Stomach (tissue), 4 donors: ENCODE measurements around the gene WFDC1.

ENCODE experiments used
- CTCF ChIP-seq, 7 experiments: fragments of 450-650 bp in 4 of 7; fragments of 200-600 bp in 3 of 7; sonication (generic) in 3 of 7; IDR thresholded peaks; one replicate each; pipeline ENCODE4 v1.5.1; 2016 to 2019; ENCODE audit warnings: antibody characterized with exemption in 7 of 7, control low read depth in 2 of 7, mild to moderate bottlenecking in 1 of 7
- EP300 ChIP-seq: sonication (generic); formaldehyde crosslinking; IDR thresholded peaks from one replicate; pipeline ENCODE4 v1.6.1; 2017; ENCODE audit warnings: antibody characterized with exemption
- POLR2A ChIP-seq, 4 donors: fragments of 450-650 bp; IDR thresholded peaks; one replicate each; pipeline ENCODE4 v1.6.1; 2016; ENCODE audit warnings: antibody characterized with exemption in 4 of 4, control low read depth in 2 of 4, mild to moderate bottlenecking in 1 of 4, moderate library complexity in 1 of 4
- POLR2AphosphoS5 ChIP-seq, 3 donors: sonication (generic); formaldehyde crosslinking; IDR thresholded peaks; one replicate each; pipeline ENCODE4 v1.6.1; 2016; ENCODE audit warnings: antibody characterized with exemption in 3 of 3

DNA sequence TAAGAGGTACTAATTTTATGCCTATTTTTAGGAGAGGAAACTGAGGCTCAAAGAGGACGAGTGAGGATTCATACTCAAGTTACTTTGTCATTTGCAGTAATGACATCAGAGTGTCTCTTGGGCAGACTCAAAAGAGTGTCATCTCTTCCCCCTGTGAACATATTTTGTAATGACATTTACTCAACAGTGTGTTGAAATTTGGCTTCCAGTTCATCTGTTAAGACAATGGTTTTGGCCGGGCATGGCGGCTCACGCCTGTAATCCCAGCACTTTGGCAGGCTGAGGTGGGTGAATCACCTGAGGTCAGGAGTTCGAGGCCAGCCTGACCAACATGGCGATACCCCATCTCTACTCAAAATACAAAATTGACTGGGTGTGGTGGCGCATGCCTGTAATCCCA lies 28.9 kb downstream of the WFDC1 start:
- TF ChIP-seq CTCF (IDR thresholded peaks at IDR 0.05) (no peak), EP300 (no peak), POLR2AphosphoS5 (IDR thresholded peaks at IDR 0.05) (no peak), POLR2A (IDR thresholded peaks at IDR 0.05) (no peak)
